Calu3 (cell line): Measurements from ENCODE around the gene ATRX. TPM values are rescaled to one million over a fixed set of nuclear protein-coding genes. Genes with fewer than 3 reads are reported as not detected.

ENCODE experiments used
- BruUV-seq: library from RNA; stranded (reverse); fragments of 400-500 nt; replicated peaks from 2 replicates; lab custom pipeline; 2021; lab: Mats Ljungman, UMichigan
- CTCF ChIA-PET: fragments of 300-600 bp; sonication (Branson Sonifier 250); formaldehyde crosslinking; loops from one replicate; lab custom pipeline; 2022; ENCODE audit warnings: antibody characterized with exemption; lab: Charles Lee
- DNase-seq: peaks from one replicate; pipeline ENCODE4 v3.0.0; 2022
- H3K27ac Mint-ChIP-seq: one replicate; pipeline ENCODE4 v1.8.0; 2022; ENCODE audit warnings: mixed read lengths; ENCODE audit not compliant: unreplicated experiment
- H3K27me3 Mint-ChIP-seq: one replicate; pipeline ENCODE4 v1.8.0; 2022; ENCODE audit warnings: mixed read lengths; ENCODE audit not compliant: unreplicated experiment
- H3K36me3 Mint-ChIP-seq: one replicate; pipeline ENCODE4 v1.8.0; 2022; ENCODE audit warnings: mild to moderate bottlenecking, moderate library complexity, mixed read lengths; ENCODE audit not compliant: insufficient read depth, unreplicated experiment
- H3K4me1 Mint-ChIP-seq: one replicate; pipeline ENCODE4 v1.8.0; 2022; ENCODE audit warnings: mild to moderate bottlenecking, low read depth, mixed read lengths; ENCODE audit not compliant: unreplicated experiment
- H3K4me3 Mint-ChIP-seq: one replicate; pipeline ENCODE4 v1.8.0; 2022; ENCODE audit warnings: mild to moderate bottlenecking, low read depth, moderate library complexity, mixed read lengths; ENCODE audit not compliant: unreplicated experiment
- H3K9me3 Mint-ChIP-seq: one replicate; pipeline ENCODE4 v1.8.0; 2022; ENCODE audit warnings: low read depth, mixed read lengths; ENCODE audit not compliant: unreplicated experiment
- intact Hi-C: fragments of 100-400 bp; cut with micrococcal nuclease; formaldehyde crosslinking; loops from one replicate; pipeline ENCODE4 v1.10.0; 2022; ENCODE audit not compliant: unreplicated experiment
- total RNA-seq: library from RNA; stranded (reverse); gene quantifications from 2 replicates; pipeline ENCODE4 v1.2.3, GENCODE V29; 2022
- TF ChIP-seq, protein P1 (sequence below): fragments of 200-600 bp; IDR thresholded peaks from one replicate; pipeline ENCODE4 v1.8.0; 2022; ENCODE audit warnings: antibody characterized with exemption; ENCODE audit not compliant: unreplicated experiment

ATRX gene
- total RNA-seq, 1 experiment from 2014 or later: 116 TPM

DNA sequence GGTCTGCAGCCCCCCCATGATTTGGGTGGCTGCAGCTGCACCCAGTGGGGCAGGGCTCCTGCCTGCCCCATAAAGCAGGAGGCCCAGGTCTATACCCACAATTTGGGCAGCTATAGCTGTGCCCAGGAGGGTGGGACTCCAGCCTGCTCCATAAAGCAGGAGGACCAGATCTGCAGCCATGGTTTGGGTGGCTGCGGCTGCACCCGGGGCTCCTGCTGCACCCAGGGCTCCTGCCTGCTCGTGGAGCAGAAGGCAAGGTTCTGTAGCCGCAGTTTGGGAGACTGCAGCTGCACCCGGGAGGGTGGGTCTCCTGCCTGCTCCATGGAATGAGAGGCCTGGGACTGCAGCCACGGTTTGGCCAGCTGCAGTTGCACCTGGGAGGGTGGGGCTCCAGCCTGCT lies 81.1 kb downstream of the ATRX start:
- TF ChIP-seq, protein P1, sequence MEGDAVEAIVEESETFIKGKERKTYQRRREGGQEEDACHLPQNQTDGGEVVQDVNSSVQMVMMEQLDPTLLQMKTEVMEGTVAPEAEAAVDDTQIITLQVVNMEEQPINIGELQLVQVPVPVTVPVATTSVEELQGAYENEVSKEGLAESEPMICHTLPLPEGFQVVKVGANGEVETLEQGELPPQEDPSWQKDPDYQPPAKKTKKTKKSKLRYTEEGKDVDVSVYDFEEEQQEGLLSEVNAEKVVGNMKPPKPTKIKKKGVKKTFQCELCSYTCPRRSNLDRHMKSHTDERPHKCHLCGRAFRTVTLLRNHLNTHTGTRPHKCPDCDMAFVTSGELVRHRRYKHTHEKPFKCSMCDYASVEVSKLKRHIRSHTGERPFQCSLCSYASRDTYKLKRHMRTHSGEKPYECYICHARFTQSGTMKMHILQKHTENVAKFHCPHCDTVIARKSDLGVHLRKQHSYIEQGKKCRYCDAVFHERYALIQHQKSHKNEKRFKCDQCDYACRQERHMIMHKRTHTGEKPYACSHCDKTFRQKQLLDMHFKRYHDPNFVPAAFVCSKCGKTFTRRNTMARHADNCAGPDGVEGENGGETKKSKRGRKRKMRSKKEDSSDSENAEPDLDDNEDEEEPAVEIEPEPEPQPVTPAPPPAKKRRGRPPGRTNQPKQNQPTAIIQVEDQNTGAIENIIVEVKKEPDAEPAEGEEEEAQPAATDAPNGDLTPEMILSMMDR: no peak
- Mint-ChIP-seq H3K27me3 (no peaks in the 10 kb centered on the region), H3K27ac (no peak overlapping the region), H3K4me3 (no peak overlapping the region), H3K4me1 (no peaks in the 10 kb centered on the region), H3K9me3 (no peaks in the 10 kb centered on the region), H3K36me3 (peaks cover 9% of the 10 kb centered on the region)
- no TSS peak for BruUV-seq
- no peak for DNase-seq
- CTCF ChIA-PET: no interaction called here
- intact Hi-C loops: no loop called here

DNA sequence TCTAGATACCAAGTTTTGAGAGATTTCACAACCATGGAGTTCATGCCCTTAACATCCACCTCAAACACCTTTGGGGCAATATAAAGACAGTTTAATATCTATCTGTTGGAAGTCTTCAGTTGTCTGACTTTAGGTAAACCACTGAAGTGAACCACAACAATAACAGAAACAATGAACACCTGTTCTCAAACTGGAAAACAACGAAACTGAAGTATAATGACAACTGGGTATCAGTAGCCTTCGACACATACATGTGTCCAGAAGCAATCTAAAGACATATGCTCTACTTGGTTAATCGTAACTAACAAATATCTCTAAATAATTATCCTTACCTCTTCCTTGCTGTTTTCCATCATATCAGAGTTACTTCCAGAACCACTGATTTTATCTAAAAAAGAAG lies 87.8 kb downstream of the ATRX start:
- H3K27ac Mint-ChIP-seq: no peak overlapping the region
- no TSS peak for BruUV-seq
- H3K9me3 Mint-ChIP-seq: no peaks in the 10 kb centered on the region
- DNase-seq: no peak
- H3K36me3 Mint-ChIP-seq: no peaks in the 10 kb centered on the region
- intact Hi-C loops: loop anchor here (10.0 kb wide), 1 partner anchor 87 kb away; the partner anchor contains the start of gene ATRX
- H3K4me3 Mint-ChIP-seq: no peak overlapping the region
- H3K27me3 Mint-ChIP-seq: no peaks in the 10 kb centered on the region
- TF ChIP-seq, protein P1: no peak
- no peaks in the 10 kb centered on the region for H3K4me1 Mint-ChIP-seq
- CTCF ChIA-PET: no interaction called here

DNA sequence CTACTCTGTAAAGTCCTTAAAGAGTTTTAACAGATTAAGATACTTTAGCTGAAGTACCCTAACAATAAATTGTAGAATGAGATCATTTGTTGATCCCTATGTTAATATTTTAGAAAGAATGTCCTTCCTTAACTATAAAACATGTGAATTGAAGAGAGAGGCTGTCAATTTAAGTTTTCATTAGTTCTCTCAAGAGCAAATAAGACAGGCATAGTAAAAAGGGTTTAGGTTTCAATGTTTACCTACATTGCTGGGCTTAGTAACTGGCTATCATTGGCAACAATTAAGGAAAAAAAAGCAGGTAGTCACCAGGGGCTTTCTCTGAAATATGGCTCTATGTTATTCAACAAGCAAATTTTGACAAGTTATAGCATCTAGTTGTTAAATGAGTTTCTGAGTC lies 91.5 kb downstream of the ATRX start:
- DNase-seq: no peak
- intact Hi-C loops: loop anchor here (10.0 kb wide), 1 partner anchor 90 kb away; the partner anchor contains the start of gene ATRX
- CTCF ChIA-PET: no interaction called here
- Mint-ChIP-seq H3K27ac (no peak overlapping the region), H3K4me1 (peaks cover 8% of the 10 kb centered on the region), H3K9me3 (no peaks in the 10 kb centered on the region), H3K36me3 (no peaks in the 10 kb centered on the region), H3K27me3 (no peaks in the 10 kb centered on the region), H3K4me3 (no peak overlapping the region)
- TF ChIP-seq, protein P1: no peak
- no TSS peak for BruUV-seq

DNA sequence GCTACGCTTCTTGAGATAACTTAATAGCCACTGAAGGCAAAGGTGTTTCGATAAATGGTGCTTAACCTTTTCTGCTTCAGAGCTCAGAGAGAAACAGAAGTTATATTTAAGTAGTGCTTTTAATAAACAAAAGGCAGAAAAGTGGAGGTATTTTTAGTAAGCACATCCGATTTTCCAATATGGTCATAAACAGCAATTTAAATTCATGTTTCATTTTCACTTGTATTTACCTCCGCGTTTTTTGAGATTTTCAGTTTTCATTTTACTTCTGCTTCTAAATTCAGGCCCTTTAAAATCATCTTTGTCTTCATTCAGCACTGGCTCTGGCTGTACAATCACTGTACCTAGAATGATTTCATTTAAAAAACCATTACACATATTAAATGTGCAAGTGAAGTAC lies 92.4 kb downstream of the ATRX start:
- CTCF ChIA-PET: no interaction called here
- DNase-seq: no peak
- Mint-ChIP-seq H3K27me3 (no peaks in the 10 kb centered on the region), H3K9me3 (no peaks in the 10 kb centered on the region), H3K27ac (no peak overlapping the region), H3K4me3 (no peak overlapping the region), H3K4me1 (peaks cover 11% of the 10 kb centered on the region), H3K36me3 (no peaks in the 10 kb centered on the region)
- BruUV-seq: no TSS peak
- TF ChIP-seq, protein P1: no peak
- intact Hi-C loops: loop anchor here (10.0 kb wide), 1 partner anchor 91 kb away; the partner anchor contains the start of gene ATRX
